GM13977 (cell line): Measurements from ENCODE around the gene ADD1.
A peak's percentile ranks its signal among the peaks of the same experiment; 100 is the strongest.
"Not testable (repeated sequence)": the region's sequence is repeated elsewhere in the genome, so short reads cannot be mapped to it uniquely, and the experiment has no call there.

Source experiments
- DNase-seq: peaks from one replicate; pipeline ENCODE4 v3.0.0; 2012; ENCODE audit warnings: low spot score
- CTCF ChIP-seq: IDR thresholded peaks from 2 replicates; pipeline ENCODE4 v1.5.1; 2012; ENCODE audit warnings: mild to moderate bottlenecking, control low read depth; ENCODE audit not compliant: insufficient read depth; ENCODE audit errors: extremely low read depth, missing control alignments
- in situ Hi-C: fragments of 300-500 bp; cut with MboI; formaldehyde crosslinking; loops from one replicate; pipeline ENCODE4 v1.12.0; 2022; ENCODE audit warnings: low sequenced_read_pairs, low pct_unique_long_range_greater_than_20kb, mixed read lengths, inconsistent platforms; ENCODE audit not compliant: unreplicated experiment

Gene ADD1

GRCh38 chr4:2955186-2956044 lies 111.8 kb downstream of the ADD1 start:
- peak; percentile 23 for TF ChIP-seq CTCF
- in situ Hi-C loops, DNase-seq: not testable (repeated sequence)

DNA sequence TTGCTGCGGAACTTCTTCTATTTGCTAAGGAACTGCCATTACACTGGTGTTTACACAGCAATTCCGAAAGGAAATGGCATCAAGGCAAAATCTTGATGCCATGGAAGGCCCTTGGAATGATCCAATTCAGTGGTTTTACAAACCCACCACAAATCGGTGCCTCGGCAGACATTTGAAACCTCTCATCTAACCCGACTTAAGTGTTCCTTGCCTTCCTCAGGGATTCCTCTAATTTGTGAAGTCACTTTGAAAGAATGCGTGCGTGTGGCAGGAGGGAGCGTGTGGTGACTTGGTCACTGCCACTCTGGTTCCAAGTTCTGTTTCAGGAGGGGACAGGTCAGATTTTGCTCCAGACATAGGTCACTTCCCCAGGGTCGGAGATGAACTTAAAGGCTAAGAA lies 114.8 kb downstream of the ADD1 start:
- TF ChIP-seq CTCF, result no peak
- in situ Hi-C loops, result no loop called here
- DNase-seq, result no peak

DNA sequence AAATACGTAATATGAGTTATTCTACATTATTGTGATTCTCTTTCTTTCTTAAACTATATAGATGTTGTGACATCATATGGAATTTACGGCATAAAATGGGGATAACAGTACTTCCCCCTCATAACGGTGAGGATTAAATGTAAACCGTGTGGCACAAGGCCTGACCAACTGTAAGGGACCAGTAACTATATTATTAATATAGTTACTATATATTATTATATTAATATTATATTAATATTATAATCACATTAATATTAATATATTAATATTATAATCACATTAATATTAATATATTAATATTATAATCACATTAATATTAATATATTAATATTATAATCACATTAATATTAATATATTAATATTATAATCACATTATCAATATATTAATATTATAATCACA lies 116.8 kb downstream of the ADD1 start:
- in situ Hi-C loops, DNase-seq: not testable (repeated sequence)

- DNase-seq, result no peak
- in situ Hi-C loops, result no loop called here
- TF ChIP-seq CTCF, result no peak
These were observed 117.8 kb downstream of the ADD1 start for GRCh38 chr4:2961421-2961810.

- TF ChIP-seq CTCF, result peak; percentile 12
- in situ Hi-C loops, result no loop called here
- peak; percentile 48 for DNase-seq
These were observed 118.3 kb downstream of the ADD1 start for GRCh38 chr4:2961811-2962441.

GRCh38 chr4:2962614-2963174 lies 119.0 kb downstream of the ADD1 start:
- TF ChIP-seq CTCF, result no peak
- in situ Hi-C loops, result no loop called here
- peak; percentile 65 for DNase-seq
